Epithelial cell of proximal tubule (primary cell): ENCODE results near the gene DHDH. TPM values are rescaled to one million over a fixed set of nuclear protein-coding genes. Genes with fewer than 3 reads are reported as not detected.

Source experiments
- DNase-seq: peaks from one replicate; pipeline ENCODE4 v3.0.0-alpha.2; 2011; ENCODE audit warnings: low read depth
- H3K4me3 ChIP-seq: 2 replicates; pipeline ENCODE4 v1.5.1; 2011; ENCODE audit warnings: low read depth, mild to moderate bottlenecking, low read length
- CTCF ChIP-seq: conservative IDR thresholded peaks from 2 replicates; pipeline ENCODE4 v1.5.1; 2012; ENCODE audit warnings: low read depth, mild to moderate bottlenecking, low read length
- total RNA-seq: library from RNA; depleted of rRNA; stranded (reverse); fragments of >200 nt; gene quantifications from 2 replicates; pipeline ENCODE4 v1.2.3, GENCODE V29; 2015

DHDH gene
- total RNA-seq, 1 donor from 2014 or later: 0.35 TPM

GRCh38 chr19:48943081-48943480 is 9.6 kb downstream of the DHDH start:
- no peak for TF ChIP-seq CTCF
- no peak for DNase-seq
- H3K4me3 ChIP-seq: no peak overlapping the region

GRCh38 chr19:48945415-48945814 is 11.9 kb downstream of the DHDH start:
- no peak for DNase-seq
- TF ChIP-seq CTCF: no peak
- no peak overlapping the region for H3K4me3 ChIP-seq

GRCh38 chr19:48945817-48946216 is 12.3 kb downstream of the DHDH start:
- TF ChIP-seq CTCF: no peak

GRCh38 chr19:48946463-48947257 is 13.2 kb downstream of the DHDH start:
- no peak for DNase-seq
- no peak overlapping the region for H3K4me3 ChIP-seq
- TF ChIP-seq CTCF: no peak

More at GRCh38 chr19:48945817-48946216, 12.3 kb downstream of the DHDH start:
- H3K4me3 ChIP-seq: no peak overlapping the region
- no peak for DNase-seq

GRCh38 chr19:48947258-48947542 is 13.7 kb downstream of the DHDH start:
- DNase-seq: no peak
- TF ChIP-seq CTCF: no peak
- no peak overlapping the region for H3K4me3 ChIP-seq

GRCh38 chr19:48950159-48950558 is 16.7 kb downstream of the DHDH start:
- TF ChIP-seq CTCF: no peak
- no peak for DNase-seq
- H3K4me3 ChIP-seq: no peak overlapping the region
